Measurements from ENCODE around the gene SGPL1. TPM values are rescaled to one million over a fixed set of nuclear protein-coding genes. Genes with fewer than 3 reads are reported as not detected.
A peak's percentile ranks its signal among the peaks of the same experiment; 100 is the strongest.

SGPL1 gene
- total RNA-seq, 2 donors from 2014 or later = 61.3 to 77.6 TPM

DNA sequence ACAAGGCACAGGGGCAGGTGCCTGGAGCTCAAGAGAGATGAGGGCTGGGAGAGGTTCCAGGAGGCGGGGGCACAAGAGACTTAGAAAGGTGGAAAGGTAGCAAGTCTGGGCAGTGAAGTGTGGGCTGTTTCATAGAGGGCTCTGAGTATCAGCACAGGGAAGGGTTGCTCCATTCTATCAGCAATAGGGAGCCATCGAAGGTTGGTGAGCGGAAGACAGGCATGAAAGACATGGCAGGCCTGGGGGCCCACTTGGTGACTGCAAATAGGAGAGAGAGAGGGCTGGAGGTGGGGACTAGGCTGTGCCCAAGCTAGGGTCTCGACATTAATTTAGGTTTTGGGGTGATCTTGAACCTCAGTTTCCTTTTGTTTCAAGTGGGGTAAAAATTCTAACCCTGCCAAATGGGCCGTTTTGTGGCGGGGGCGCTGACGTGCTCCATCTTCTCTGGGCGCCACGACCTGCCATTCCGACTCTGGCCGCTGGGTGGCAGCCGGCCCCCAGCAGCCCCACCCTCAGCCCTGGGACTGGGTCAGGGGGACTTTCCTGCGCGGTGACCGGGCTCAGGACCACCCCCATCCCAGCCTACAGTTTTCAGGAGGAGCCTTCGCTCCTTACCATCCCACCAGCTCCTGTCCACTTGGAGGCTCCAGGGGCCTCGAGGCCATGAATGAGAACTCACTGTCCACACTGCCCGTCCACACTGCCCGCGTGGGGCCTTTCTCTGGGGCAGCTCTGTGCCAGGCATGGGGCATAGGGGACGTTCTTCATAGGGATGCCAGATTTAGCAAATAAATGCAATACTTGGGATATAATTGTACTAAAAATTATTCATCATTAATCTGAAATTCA lies 109.9 kb downstream of the SGPL1 start:
- H3K27me3 Mint-ChIP-seq (ENCODE audit: low read depth) = no peaks in the 10 kb centered on the region
- H3K27ac Mint-ChIP-seq = no peak overlapping the region

DNA sequence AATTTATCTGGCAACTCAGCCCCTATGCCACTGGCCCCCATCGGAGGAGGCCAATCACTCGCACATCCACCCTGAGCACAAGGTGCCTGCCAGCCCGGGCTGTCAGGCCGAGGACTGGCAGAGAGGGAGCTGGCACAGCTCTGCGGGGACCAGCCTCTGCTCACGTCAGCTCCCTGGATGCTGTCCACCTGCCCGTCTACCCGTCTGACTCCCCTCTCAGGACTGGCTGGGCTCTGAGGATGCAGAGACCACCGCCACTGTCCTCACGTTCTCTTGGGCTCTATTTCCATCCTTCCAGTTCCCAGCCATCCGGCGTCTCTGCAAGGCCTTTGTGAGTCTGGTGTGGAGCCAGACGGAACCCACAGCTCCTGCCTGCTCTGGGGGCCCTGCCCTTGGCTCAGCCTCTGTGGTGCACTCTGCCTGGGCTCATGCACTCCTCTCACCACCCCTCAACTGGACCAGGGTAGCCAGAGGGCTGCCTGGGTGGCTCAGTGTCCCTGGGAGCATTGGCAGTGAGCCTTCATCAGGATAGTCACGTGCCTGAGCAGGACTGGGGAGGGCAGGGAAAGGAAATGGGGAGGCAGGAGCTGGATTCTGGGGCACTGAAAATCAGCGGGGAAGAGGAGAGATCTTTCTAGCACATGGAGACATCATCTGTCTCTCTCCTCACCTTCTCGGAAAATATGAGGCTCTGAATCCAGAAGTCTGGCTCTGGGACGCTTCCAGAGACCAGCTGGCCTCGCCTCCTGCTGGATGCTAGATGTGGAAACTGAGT lies 110.7 kb downstream of the SGPL1 start:
- no peaks in the 10 kb centered on the region for H3K36me3 Mint-ChIP-seq (ENCODE audit: insufficient read depth in 2 of 2)
- no peak overlapping the region for H3K4me3 Mint-ChIP-seq
- no peaks in the 10 kb centered on the region for H3K9me3 Mint-ChIP-seq
- no peaks in the 10 kb centered on the region for H3K4me1 Mint-ChIP-seq (ENCODE audit: low read depth)
- no peaks in the 10 kb centered on the region for H3K27me3 Mint-ChIP-seq (ENCODE audit: low read depth)
- ATAC-seq (replicated peaks in 1 of 2) (no peak), DNase-seq (no peak)
- H3K27ac Mint-ChIP-seq = no peak overlapping the region

More for the DNA sequence above, 109.9 kb downstream of the SGPL1 start:
- no peaks in the 10 kb centered on the region for H3K36me3 Mint-ChIP-seq (ENCODE audit: insufficient read depth in 2 of 2)
- no peaks in the 10 kb centered on the region for H3K9me3 Mint-ChIP-seq
- ATAC-seq (replicated peaks in 1 of 2) (peak; percentile 67 to 75), DNase-seq (peak; percentile 62 to 74)
- no peaks in the 10 kb centered on the region for H3K4me1 Mint-ChIP-seq (ENCODE audit: low read depth)
- no peak overlapping the region for H3K4me3 Mint-ChIP-seq

DNA sequence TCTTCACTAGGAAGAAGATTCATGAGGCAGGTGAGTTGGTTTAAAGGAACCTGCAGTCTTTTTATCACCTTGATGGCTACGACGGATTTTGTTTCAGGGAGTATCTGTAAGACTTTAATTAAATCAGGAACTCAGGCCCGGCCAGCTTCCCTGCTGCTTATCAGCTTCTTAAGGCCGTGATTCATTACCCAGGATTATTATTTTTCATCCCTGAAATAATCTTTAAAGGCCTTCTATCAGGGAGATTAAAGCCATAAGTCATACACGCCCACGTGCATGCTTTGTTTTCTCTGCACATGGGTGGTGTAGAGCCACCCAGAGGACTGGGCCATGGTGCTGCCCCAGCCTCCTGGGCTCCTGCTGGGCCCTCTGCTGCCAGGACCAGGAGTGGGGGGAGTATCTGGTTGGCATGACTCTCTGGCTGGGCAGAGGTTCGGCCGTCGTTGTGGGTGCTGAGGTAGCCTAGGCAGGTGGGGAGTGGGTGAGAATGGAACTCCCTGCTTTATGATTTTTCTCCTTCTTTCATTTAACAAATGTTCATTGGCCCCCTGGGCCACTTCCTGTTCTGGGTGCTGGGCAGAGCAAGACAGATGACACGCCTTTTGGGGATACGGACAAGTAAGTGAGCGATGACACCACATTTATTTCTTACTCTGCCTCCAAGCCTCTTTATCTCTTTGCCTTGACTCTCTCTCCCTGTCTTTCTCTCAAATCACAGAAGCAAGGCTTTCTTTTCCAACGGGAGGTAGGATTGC lies 111.6 kb downstream of the SGPL1 start:
- no peaks in the 10 kb centered on the region for H3K27me3 Mint-ChIP-seq (ENCODE audit: low read depth)
- DNase-seq (no peak), ATAC-seq (replicated peaks in 1 of 2) (no peak)
- H3K4me1 Mint-ChIP-seq (ENCODE audit: low read depth) = no peaks in the 10 kb centered on the region
- no peak overlapping the region for H3K4me3 Mint-ChIP-seq
- H3K9me3 Mint-ChIP-seq = no peaks in the 10 kb centered on the region
- no peak overlapping the region for H3K27ac Mint-ChIP-seq
- H3K36me3 Mint-ChIP-seq (ENCODE audit: insufficient read depth in 2 of 2) = no peaks in the 10 kb centered on the region

DNA sequence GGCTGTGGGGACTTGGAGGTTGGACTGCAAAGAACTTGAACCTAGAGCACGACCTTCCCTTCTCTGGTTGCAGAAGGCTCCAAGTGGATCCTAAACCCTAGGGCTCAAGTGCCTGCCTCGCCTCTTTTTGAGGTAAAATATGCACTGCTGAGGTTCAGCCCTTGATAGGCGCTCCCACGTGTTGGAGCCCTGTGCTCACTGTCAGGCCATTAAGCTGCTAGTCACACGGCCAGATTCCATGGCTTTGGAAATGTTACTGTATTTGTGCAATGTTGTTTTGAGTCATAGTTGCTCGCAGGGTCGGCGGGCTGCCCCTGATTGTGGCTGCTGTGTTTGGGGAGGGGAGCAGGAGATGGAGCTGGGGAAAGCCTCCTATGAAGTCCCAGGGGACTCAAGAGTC lies 112.4 kb downstream of the SGPL1 start:
- Mint-ChIP-seq H3K9me3 (no peaks in the 10 kb centered on the region), H3K27ac (no peak overlapping the region), H3K27me3 (ENCODE audit: low read depth) (no peaks in the 10 kb centered on the region), H3K36me3 (ENCODE audit: insufficient read depth in 2 of 2) (no peaks in the 10 kb centered on the region), H3K4me1 (ENCODE audit: low read depth) (no peaks in the 10 kb centered on the region), H3K4me3 (no peak overlapping the region)
- ATAC-seq (replicated peaks in 1 of 2) = no peak
- DNase-seq = no peak

DNA sequence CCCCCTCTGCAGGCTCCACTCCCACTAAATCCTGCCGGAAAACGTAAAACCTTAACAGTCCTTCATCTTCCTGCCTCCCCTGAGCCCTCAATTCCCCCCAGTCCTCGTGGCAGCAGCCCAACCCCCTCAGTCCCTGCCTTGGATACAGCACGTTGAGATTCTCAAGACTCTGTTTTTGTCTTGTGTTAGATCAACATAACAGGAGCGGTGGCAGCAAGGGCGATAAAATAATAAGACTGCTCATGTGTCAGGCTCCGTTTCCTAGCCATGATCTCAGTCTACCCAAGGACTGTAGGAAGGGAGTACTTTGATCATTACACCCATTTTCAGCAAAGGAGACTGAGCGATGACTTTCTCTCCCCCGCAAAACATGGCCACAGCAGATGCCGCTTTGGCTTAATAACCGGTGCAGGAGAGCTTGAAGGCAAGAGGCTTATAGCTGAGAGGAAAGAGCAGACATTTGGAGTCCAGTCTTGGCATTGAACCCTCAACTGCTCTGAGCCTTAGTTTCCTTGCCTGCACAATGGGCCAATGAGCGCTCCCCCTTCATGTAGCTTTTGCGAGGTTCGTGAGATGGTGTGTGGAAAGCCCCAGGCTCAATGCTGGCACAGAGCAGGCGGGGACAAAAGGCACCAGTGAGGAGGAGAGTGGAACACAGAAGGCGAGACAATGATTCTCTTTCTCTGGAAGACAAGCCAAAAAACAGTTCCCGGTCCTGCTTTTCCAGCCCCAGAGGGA lies 114.7 kb downstream of the SGPL1 start:
- no peak overlapping the region for H3K27ac Mint-ChIP-seq
- no peaks in the 10 kb centered on the region for H3K36me3 Mint-ChIP-seq (ENCODE audit: insufficient read depth in 2 of 2)
- DNase-seq (no peak), ATAC-seq (replicated peaks in 1 of 2) (no peak)
- H3K4me1 Mint-ChIP-seq (ENCODE audit: low read depth) = no peaks in the 10 kb centered on the region
- no peaks in the 10 kb centered on the region for H3K9me3 Mint-ChIP-seq
- H3K27me3 Mint-ChIP-seq (ENCODE audit: low read depth) = no peaks in the 10 kb centered on the region
- no peak overlapping the region for H3K4me3 Mint-ChIP-seq

Other genes with a start within 250 kb of the SGPL1 start
- gene PRF1, start 213.2 kb upstream of the SGPL1 start, total RNA-seq = 100 to 1,000 TPM in 1 of 2 donors, 10 to 100 TPM in 1; 44.5 to 102 TPM
- gene ADAMTS14, start 143.4 kb upstream of the SGPL1 start, total RNA-seq = under 1 TPM; 0.24 to 0.37 TPM
- gene TBATA, start 30.6 kb upstream of the SGPL1 start, total RNA-seq = not detected
- 10 to 100 TPM; 40.3 to 49.1 TPM for gene PCBD1, start 72.6 kb downstream of the SGPL1 start, total RNA-seq

All from activated T-cell treated with anti-CD3 and anti-CD28 coated beads, Interleukin-2, amount 50 U/mL, for 72 hours (primary cell).